Measurements from ENCODE around the gene INHBA. TPM values are rescaled to one million over a fixed set of nuclear protein-coding genes. Genes with fewer than 3 reads are reported as not detected.

INHBA gene
- total RNA-seq, 1 experiment from 2014 or later, result 26.4 TPM

DNA sequence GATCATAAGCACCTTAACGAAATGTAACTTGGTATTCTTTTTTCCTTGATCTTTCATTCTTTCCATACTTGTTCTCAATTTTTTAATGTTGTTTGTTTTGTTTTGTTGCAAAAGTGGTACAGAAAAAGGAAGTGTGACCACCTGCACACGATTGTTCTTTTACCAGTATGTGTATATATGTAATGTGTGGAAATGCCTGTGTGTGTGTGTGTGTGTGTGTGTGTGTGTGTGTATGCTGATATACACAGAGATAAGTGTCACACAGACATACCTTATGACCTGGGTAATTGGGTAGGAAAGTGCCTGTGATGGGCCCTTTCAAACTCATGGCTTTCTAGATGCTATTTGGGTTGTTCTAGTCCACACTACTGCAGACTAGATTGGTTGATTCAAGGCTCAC lies 14.0 kb downstream of the INHBA start:
- no peak for DNase-seq (ENCODE audit: low read depth)

DNA sequence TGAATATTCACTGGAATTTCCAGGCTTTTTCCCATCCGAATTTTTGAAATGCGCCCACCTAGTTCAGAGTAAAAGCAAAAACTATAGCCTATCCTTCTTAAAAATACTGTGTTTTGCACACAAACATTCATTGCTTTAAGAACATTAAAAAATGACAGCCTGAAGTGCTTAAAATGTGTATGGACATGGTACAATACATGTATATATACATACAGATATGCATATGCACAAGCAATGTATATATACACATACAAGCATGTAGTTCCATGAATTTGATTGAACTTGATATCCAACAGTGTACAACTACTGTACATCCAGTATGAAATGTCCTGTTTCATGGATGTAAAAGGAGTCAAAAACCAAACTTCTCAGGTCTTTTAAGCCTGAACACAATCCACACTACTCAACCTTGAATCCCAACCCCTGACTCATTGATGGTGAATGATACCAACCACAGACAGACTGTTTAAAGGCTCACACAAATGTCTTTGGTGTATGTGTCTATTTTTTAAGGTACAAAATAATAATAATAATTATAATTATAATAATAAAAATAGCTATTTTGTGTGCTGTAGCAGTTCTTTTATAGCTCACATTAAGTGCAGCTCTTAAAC lies 14.8 kb downstream of the INHBA start:
- peak; percentile 61 for DNase-seq (ENCODE audit: low read depth)

DNA sequence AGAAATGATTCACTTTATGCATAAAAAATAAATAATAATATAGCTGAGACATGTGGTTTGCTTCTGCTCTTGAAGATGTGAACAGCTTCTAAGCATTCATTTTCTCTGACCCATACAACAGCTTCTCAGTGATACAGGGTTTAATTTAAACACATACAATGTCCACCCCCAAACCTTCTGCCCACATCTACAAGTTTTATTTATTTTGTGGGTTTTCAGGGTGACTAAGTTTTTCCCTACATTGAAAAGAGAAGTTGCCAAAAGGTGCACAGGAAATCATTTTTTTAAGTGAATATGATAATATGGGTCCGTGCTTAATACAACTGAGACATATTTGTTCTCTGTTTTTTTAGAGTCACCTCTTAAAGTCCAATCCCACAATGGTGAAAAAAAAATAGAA lies 17.2 kb downstream of the INHBA start:
- DNase-seq (ENCODE audit: low read depth), result peak; percentile 63

DNA sequence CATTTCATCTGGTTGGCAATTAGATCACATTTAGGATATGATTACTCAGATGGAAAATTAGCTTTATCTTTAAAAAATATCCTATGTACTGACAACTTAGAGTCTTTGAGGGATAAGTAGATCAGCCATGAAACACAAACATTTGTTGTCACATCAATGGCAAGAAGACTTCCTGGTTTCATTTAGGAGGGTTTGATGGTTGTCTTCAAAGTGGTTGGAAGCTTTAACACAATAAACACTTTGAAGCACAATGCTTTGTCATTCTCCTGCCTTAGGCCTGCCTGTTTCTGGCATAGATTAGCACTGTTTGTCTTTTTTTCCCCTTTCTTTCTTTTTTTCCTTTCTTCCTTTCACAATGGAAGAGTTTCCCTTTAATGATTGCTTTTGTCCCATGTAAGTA lies 20.5 kb downstream of the INHBA start:
- no peak for DNase-seq (ENCODE audit: low read depth)

DNA sequence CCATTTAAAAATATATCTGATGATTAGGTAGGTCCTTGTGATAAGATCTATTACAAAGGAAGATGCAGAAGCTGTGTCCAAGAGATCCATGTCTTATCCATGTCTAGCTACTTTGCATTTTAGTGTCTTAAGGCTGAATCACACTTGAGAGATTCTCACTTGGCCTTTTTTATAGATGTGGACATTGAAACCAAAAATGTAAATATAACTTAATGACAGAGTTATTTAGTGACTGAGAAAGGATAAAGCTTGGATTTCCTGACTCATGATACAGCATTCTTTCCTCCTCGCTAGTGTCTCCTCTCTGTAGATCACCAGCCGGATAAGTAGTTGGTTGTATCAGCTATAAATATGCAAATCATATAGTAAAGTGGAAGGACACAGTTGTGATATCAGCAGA lies 23.3 kb downstream of the INHBA start:
- DNase-seq (ENCODE audit: low read depth), result no peak

DNA sequence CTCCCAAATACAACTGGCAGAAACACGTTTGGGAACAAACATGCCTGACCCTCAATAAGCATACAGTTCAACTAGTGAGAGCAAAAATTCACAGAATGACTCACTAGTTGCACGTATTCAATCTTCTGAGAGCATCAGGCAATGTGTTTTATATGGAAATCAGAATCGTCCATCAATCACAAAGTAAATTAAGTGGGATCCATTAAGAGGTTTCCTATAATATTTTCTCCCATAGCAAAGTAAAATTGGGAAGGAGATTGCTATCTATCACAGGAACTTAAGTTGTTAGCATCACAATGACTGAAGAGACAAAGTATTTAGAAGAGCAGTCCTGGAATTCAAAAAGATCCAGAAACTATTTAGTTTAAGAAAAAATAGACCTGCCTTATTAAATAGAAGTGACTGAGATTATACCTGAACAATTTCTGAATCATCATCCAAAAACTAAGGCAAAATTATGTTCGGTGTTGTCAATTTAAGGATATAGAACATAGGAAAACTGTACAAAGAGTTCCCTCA lies 28.3 kb downstream of the INHBA start:
- DNase-seq (ENCODE audit: low read depth), result no peak

DNA sequence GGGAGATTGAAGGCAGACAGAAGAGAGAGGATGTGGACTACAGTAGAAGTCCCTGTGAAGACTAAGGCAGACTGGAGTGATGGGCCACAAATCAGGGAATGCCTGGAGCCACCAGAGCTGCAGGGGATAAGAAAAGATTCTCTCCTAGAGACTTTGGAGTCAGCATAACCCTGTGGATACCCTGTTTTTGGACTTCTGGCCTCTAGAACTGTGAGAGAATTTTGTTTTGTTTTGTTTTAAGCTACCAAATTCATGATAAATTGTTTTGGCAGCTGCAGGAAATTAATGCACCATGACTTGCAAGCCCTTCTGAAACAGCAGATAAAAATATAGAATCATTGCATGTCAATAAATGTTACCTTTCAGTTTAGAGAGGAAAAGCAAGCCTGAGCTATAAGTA lies 41.3 kb downstream of the INHBA start:
- DNase-seq (ENCODE audit: low read depth), result no peak

DNA sequence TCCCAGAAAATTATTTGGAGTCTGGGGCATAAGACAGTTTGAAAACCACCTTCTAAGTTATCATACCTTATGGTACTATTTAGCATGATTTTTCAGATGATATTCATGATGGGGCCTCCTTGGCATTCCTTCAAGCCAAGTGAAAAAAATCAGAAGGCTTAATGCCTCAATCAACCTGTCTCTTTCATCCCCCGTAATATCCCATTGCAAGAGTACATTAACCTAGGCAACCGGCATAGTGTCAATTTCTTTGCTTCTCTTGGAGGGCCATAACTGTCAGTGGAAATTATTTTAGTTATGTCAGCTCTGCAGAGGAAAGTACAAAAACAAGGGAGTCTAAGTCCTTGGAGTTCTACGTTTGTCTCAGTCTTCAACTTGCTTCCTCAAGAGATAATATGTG lies 43.4 kb downstream of the INHBA start:
- no peak for DNase-seq (ENCODE audit: low read depth)

DNA sequence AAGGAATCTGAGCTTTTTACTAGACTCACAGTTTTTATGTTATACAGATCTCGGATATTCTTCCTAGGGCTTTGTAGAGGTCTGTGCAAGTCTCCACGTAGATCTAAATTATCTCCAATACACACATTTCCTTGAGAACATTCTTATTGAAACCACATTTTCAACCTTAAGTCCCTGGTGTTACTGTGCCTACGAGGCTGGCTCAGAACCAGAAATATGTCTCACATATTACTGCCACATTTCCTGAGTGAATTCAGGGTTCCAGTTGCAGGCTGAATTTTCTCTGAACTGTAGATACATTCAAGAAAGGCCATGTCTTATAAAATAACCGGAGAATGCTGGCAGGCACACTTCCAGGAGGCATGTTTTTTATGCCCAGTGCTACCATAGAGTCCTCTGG lies 46.5 kb downstream of the INHBA start:
- DNase-seq (ENCODE audit: low read depth), result peak; percentile 65

DNA sequence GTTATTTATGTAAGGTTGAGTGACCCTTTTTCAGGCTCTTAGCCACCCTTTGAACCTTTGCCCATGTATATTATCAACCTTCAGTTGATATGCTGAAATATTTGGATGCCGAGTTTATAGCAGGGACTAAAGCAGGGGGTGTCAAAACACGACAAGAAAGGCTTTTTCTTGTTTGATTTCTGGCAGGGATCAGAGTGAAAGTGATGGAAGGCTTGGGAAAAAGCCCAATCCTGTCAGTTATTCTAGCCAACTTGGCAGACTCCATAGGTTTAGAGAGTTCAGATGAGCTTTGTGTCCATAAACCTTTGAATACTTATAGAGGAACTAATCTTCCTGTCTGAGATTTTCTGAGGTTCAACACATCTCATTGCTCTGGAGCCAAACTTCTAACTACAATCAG lies 47.5 kb downstream of the INHBA start:
- DNase-seq (ENCODE audit: low read depth), result no peak

DNA sequence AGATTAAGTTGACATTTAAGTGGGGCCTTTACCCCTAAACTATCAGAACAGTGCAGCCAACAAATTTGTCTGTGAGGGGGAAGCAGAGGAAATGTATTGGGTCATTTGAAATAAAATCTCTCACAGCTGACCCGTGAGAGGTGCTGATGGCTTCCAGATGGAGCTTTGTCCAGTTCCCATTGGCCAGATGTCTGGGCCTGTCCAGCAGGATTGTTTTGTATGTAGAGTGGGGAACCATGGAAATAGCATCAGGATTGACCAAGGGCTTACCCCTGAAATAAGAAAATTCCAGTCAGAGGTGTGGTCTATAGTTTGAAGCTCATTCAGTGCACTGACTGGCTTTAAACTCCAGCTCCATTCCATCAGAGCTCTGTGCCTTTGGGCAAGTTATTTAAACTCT lies 50.6 kb downstream of the INHBA start:
- DNase-seq (ENCODE audit: low read depth), result peak; percentile 53

DNA sequence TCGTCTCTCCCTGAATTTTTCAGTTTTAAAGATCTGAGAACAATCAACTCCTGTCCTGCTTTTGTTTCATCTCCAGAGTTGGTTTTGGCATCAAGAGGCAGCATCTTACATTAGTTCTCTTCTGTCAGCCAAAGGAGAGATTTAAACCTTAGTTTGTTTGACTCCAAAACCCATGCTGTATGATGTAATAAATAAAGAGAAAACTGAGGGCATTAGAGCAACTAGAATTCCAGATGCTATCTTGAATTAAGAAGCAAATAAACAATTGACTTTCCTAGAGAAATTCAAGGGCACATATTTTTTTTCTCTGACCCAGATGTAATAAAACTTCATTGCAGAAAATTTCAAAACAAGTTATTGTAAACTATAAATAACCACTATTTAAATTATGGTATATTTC lies 54.4 kb downstream of the INHBA start:
- no peak for DNase-seq (ENCODE audit: low read depth)

DNA sequence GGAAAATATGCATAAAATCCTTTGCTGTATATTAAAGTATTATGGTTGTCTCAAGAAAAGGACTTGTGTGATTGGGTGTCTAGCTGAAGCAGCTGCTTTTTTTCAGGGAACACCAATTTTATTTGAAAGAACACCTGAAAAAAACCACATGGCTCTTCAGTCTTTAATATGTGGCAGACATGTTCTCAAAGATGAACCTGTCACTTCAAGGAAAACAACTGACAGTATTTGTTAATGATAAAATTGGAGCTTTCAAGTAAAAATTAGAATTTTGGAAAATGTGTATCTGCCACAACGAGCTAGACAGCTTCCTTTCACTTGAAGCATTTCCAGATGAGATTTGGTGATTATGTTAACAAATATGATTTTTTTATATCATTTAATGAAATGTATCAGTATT lies 59.3 kb downstream of the INHBA start:
- DNase-seq (ENCODE audit: low read depth), result no peak

DNA sequence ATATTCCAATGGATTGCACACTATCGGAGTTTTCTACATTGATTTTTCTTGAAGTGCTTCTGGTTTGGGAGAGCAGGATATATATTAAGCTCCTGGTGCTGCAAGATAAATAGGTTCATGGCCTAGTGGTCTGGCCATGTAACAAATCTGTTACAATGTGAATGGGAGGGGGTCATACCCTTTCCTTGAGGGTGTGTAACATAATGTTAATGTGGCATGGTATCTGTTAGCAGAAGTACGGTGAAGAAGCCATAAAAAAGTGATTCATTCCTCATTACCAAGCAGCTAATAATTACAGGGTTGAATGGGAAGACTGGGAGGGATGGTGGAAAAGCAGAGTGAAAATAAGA lies 61.2 kb downstream of the INHBA start:
- DNase-seq (ENCODE audit: low read depth), result no peak

DNA sequence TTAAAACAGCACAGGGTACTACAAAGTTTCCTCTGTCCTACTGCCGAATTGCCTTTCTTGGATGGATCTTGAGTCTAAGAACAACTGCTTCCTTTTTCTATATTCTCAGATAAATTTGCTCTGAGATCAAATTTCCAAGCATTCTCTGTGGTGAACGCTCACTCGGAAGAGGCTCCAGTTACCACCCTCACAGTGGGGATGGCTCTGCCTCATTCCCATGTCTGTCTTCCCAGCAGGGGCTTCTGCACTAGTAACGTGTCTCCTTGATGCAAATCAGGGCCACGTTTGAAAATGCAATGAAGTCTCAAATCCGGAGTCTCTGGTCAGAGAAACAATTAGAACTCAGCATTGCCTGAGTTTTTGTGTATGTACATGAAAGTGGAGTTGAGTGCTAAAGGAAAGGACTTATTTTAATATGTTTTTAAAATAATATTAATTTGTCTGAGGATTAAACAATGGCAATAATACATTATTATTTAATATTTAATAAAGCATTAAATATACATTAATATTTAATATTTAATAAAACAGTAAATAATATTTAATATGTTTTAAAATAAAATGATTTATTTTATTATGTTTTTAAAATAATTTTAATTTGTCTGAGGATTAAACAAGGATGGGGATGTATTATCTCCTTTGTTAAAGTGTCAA lies 61.8 kb downstream of the INHBA start:
- DNase-seq (ENCODE audit: low read depth), result peak; percentile 24

DNA sequence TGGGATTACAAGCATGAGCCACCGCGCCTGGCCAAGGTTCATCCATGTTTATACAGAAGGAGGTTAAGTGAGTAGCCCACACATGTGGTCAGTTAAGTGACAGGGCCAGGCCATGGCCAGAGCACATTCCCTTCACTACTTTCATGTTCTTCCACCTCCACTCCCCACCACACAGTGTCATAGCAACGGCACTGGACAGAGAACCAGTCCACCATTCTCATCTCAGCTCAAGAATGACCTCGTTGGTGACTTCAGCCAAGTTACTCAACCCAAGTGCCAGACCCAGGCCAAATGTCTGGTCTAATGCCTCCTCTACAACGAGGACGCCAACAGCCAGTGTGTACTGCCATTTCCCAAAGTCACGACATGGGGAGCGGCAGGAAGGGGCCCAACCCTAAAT lies 62.4 kb downstream of the INHBA start:
- DNase-seq (ENCODE audit: low read depth), result peak; percentile 24

DNA sequence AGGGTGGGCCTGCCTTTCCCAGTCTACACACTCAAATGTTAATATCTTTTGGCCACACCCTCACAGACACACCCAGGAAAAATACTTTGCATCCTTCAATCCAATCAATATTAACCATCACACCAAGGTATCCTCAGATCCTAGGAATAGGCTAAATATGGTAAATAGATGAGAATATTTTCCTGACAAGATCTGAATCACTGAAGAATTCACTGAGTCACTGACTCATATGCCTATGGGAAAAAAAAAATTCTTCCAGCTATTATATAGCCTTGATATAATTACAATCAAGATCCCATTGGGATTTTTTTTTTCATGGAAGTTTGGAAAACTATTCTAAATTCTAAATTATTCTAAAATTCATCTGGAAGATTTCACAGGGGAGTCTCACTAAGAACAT lies 65.8 kb downstream of the INHBA start:
- DNase-seq (ENCODE audit: low read depth), result peak; percentile 30
